HG03354 (cell line): ENCODE results near the gene WDR59.
"Not testable (repeated sequence)": the region's sequence is repeated elsewhere in the genome, so short reads cannot be mapped to it uniquely, and the experiment has no call there.

Experiments
- ATAC-seq: cut with Tn5 transposase; IDR thresholded peaks from one replicate; pipeline ENCODE4 v1.9.1; 2021; ENCODE audit warnings: mild to moderate bottlenecking; ENCODE audit not compliant: unreplicated experiment, poor library complexity, severe bottlenecking

WDR59 gene

GRCh38 chr16:75012380-75013081 lies 27.6 kb upstream of the WDR59 start:
- peak; percentile 42 for ATAC-seq

GRCh38 chr16:75011634-75012307 lies 26.8 kb upstream of the WDR59 start:
- ATAC-seq = peak; percentile 76

DNA sequence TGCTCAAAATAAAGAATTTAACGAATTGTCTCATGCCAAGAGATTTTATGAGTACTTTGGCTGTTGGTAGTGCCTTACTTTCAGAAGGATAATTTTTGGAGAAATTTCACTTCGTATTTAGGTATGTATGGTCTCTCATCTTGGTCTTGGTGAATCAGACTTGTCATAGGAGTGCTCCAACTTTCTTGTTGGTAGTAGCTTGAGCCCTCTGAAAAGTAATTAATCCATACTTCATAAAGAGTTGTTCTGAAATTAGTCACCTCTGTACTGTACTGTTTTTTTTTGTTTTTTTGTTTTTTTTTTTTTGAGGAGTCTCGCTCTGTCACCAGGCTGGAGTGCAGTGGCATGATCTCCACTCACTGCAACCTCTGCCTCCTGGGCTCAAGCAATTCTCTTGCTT lies 25.5 kb upstream of the WDR59 start:
- no peak for ATAC-seq

- no peak for ATAC-seq
These were observed 22.5 kb upstream of the WDR59 start for GRCh38 chr16:75007443-75007842.

GRCh38 chr16:75005697-75006096 lies 20.8 kb upstream of the WDR59 start:
- no peak for ATAC-seq

DNA sequence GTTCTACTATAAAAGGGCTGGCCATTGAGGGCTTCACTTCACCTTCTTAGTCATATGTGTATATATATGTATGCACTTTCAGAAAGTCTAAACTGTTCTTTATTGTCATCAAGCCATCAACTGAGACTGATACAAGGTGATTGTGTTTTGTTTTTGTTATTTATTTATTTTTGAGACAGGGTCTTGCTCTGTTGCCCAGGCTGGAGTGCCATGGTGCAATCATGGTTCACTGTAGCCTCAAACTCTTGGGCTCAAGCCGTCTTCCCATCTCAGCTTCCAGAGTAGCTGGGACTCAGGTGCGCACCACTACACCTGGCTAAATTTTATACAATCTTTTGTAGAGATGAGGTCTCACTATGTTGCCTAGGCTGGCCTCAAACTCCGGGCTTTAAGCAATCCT lies 19.5 kb upstream of the WDR59 start:
- ATAC-seq = no peak

DNA sequence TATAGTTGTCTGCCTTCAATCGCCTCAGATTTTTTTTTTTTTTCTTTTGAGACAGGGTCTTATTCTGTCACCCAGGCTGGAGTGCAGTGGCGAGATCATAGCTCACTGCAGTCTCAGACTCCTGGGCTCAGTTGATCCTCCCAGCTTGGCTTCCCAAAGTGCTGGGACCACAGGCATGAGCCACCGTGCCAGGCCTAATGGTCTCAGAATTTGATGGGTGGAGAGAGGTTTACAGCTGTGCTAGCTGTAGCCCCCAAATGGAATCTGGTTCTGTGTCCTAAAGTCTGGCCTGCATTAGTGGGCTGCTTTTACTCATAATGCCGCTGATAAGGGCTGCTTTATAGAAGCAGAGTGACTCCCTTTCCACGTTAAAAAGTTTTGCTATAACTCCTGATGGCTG lies 19.0 kb upstream of the WDR59 start:
- no peak for ATAC-seq

DNA sequence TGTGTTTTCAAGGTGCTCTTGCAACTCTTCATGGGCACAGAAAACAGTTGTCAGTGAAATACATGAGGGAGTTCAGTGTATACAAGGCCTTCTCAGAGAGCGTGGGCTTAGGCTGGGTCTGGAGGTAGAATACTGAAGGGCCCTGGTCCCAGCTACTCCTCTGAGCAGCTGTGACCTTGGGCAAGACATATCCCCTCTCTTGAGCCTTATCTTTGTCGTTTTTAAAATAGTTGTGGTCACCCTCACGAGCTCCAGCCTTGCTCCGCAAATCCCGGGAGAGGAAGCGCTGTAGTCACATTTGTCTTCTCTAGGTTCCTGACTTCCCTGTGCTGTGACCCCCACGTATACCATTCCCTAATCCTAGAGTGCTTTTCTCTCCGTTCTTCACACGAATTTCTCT lies 17.6 kb upstream of the WDR59 start:
- ATAC-seq = no peak

DNA sequence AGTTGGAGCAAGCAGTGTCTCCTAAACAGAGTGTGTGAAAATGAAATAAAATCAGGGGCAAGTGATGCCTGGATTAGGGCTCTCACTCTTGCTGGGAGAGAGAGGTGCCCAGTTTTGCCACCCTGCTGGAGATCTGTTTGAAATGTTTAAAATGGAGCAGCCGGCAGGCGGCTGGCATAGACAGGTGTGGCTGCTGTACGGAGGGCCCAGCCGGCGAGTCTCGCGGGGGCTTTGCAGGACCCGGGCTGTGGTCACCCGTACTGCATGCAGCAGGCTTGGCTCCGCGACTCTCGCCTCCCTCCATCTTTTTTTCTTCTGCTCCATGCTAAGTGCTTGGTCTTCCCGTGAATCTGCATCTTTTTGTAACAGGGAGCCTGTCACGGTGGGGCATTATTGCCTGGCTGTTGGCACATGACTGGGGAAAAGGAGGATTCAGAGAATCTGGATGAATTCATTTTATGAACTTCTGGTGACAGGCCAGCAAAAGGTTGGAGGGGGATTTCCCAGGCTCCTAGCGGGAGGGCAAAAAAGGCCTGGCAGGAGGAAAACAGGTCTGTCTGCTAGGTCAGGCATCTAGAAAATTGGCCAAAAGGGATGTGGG lies 15.7 kb upstream of the WDR59 start:
- no peak for ATAC-seq

DNA sequence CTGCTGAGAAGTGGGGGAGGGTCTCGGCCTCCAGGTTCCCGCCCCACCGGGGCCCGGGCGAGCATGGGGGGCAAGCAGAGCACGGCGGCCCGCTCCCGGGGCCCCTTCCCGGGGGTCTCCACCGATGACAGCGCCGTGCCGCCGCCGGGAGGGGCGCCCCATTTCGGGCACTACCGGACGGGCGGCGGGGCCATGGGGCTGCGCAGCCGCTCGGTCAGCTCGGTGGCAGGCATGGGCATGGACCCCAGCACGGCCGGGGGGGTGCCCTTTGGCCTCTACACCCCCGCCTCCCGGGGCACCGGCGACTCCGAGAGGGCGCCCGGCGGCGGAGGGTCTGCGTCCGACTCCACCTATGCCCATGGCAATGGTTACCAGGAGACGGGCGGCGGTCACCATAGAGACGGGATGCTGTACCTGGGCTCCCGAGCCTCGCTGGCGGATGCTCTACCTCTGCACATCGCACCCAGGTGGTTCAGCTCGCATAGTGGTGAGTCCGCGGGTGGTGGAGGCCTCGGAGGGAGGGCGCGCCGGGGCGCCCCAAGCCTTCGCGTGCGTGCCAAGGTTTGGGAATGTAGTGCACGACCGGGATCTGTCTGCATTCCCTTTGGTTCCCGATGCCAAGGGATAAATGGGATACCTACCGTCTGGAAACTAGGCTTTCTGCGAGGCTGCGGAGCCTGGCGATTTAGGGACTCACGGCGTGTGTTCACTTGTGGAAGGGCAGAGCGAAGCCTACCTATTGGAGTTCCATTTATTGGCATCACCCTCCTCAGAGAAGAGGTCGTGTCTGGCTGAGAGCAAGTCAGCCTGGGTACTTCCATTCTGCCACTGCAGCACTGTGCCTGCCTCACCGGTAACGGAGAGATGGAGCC lies 14.9 kb upstream of the WDR59 start:
- peak; percentile 48 for ATAC-seq

- ATAC-seq = peak; percentile 29
These were observed 14.3 kb upstream of the WDR59 start for GRCh38 chr16:74999219-74999608.

DNA sequence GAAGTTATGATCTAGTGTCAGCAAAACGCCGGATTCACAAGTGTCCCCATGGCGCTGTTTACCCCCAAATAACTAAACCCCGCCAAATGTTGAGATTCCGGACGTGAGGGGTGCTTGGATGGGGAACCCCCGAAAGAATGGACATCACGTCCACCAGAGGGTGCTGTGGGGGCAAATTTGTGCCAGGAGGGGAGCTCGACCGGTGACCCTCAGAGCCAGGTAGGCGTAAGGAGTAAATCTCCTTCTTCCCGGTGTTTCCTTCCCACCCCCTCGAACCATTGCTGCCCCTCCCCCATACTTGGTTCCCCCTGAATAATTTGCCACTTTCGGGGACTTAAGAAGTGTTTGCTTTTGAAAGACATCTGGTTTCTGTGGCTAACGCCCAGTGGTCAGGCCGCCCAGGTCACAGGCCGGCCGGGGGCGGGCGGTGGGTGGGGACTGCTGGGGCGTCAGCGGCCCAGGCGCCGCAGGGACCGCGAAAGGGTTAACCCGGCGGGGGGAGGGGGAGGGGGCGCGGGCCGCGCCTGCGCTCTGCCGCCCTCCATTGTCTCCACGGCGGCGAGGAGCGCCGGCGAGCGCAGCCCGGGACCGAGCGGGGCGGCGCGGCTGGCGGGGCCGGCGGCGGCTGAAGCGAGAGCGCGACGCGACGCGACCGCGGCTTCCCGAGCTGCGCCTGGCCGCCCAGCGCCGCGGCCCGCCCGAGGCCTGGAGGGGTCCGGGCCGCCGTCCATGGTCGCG lies 13.7 kb upstream of the WDR59 start, which contains the start of gene ZNRF1:
Gene ZNRF1, plus strand, starts transcription at position 544 of the 738 bp plus-strand sequence. CDS start 648 bp downstream, outside the sequence.
- peak; percentile 63 for ATAC-seq

DNA sequence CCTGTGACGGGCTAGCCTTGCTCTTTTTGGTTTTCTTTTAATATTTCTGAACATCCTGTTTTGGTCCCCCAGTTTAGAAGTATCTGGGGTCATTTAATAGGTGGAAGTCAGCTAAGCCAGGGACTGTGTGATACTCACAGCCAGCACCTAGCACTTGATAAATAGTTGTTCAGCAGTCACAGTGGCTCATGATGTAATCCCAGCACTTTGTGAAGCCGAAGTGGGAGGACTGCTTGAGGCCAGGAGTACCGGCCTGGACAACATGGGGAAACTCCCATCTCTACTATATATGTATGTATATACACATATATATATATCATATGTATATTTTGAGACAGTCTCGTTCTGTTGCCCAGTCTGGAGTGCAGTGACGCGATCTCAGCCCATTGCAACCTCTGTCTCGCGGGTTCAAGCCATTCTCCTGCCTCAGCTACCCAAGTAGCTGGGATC lies 12.1 kb upstream of the WDR59 start:
- ATAC-seq = no peak

- ATAC-seq = no peak
These were observed 11.1 kb upstream of the WDR59 start for GRCh38 chr16:74995986-74996385.

DNA sequence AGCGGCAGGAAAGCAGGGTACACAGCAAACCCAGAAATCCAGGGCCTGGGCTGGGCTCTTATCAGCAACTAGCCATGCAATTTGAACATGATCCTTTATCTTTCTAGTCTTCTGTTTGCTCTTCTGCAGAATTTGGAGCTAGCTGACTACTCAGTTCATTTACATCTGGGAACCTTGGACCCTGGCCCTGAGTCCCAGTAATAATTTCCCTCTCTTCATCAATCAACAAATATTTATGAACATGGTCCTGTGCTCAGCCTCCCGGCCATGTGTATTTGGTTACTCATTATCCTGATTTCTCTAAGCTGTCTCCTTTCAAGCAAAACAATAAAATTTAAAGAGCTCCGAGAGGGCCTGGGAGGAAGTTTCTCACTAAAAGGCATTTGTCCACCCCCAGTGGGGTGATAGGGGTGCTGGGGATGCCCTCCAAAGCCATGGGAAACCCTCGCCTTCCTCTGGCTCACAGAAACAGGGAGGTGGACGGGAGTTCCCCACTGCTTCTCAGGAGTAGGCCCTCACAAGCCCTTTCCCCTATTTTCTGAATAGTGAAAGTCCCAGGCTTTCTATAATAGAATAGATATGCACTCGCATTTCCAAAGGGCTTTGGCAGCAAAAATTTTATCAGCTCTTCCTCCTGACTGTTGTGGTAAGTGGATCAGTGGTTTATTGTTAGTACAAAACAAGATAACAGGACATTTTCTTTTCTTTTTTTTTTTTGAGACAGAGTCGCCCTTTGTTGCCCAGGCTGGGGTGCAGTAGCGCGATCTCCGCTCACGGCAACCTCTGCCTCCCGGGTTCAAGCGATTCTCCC lies 6.9 kb upstream of the WDR59 start:
- no peak for ATAC-seq

DNA sequence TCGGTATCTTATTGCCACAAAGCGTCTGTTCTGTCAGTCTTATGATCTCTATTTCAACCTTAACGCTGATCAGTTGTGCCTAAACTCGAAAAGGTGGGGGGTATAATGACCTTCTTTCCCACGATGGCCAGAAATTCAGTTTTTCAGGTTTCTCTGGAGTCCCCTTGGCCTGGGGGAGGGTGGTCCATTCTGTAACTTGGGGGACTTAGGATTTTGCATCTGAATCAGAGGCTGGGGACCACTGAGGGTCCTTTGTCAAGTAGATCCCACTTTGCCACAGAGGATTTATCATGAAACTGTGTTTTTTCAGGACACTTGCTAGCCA lies 6.3 kb upstream of the WDR59 start:
- no peak for ATAC-seq

DNA sequence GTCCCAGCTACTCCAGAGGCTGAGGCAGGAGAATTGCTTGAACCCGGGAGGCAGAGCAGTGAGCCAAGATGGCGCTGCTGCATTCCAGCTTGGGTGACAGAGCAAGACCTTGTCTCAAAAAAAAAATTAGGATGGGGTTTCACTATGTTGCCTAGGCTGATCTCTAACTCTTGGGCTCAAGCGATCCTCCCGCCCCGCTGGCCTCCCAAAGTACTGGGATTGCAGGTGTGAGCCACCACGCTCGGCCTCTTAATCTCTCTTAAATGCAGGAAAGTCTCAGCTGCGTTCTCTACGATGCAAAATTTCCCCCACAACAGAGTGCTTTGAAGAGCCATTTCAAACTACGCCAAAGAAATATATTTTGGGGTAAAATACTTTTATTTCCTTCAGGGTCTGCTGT lies 5.9 kb upstream of the WDR59 start:
- ATAC-seq = no peak

DNA sequence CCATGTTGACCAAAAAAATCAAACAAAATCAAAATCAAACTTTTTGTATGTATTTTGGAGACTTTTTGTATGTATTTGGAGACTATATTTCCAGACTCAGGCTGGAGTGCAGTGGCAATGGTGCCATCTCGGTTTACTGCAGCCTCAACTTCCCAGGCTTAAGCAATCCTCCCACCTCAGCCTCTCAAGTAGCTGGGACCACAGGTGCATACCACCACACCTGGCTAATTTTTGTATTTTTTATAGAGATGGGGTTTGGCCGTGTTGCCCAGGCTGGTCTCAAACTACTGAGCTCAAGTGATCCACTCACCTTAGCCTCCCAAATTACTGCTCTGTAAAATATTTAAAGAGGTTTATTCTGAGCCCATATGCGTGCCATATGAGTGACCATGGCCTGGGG lies 4.9 kb upstream of the WDR59 start:
- ATAC-seq = not testable (repeated sequence)
